Heart left ventricle (tissue), 13 donors: ENCODE data around the gene FAM32A.

Source experiments
- CTCF ChIP-seq, 12 donors: fragments of 200-600 bp; sonication (generic) in 4 of 12; IDR thresholded peaks; one replicate each; pipeline versions ENCODE4 v1.5.0 to v1.8.0; 2018 to 2022; ENCODE audit warnings: antibody characterized with exemption in 12 of 12, mild to moderate bottlenecking in 5 of 12
- POLR2A ChIP-seq, 2 donors: fragments of 450-650 bp; IDR thresholded peaks; one replicate each; pipeline ENCODE4 v1.6.1; 2017; ENCODE audit warnings: antibody characterized with exemption in 2 of 2, mild to moderate bottlenecking in 2 of 2, moderate library complexity in 2 of 2
- donor health status: ischemic (EF 13 %, LVEDD 7.1; RV severe dilation, severe dysfunction).
- donor health status: DM: no; HTN: yes; CAD: no.
- donor health status: DM: no; HTN: no; CAD: no.
- donor health status: ischemic (EF 25% LVEDD 6.9; RV normal size, moderate dysfunction).
- donor health status: ischemic (EF 25% LVEDD 5.7; RV mildly dilated, moderate dysfunction).
- donor health status: ischemic (EF 35%, LVEDD 5.7; RV mildly dilated, moderate dysfunction).
- donor health status: nonischemic (EF 11% LVEDD 7.7; RV severe dilation, severe dysfunction).
- donor health status: DM: yes; HTN: yes; CAD: no.
- donor health status: PGD.
- donor health status: ischemic (EF 29% LVEDD 5.4; RV normal size, mild dysfunction).
- donor health status: nonischemic (EF 23%, LVEDD 6.1; RV moderate dilation, normal function).

- TF ChIP-seq POLR2A (IDR thresholded peaks at IDR 0.05) (no peak), CTCF (IDR thresholded peaks at IDR 0.05) (no peak)
These were observed 17.4 kb downstream of the FAM32A start for GRCh38 chr19:16202320-16203255.
